ENCODE measurements around the gene SHKBP1. TPM values are rescaled to one million over a fixed set of nuclear protein-coding genes. Genes with fewer than 3 reads are reported as not detected.

The SHKBP1 gene
- total and polyA plus RNA-seq, 10 of the 15 experiments (the other 5 are each of a cell fraction or from before 2014, with no cell fraction given): 2.3 to 123 (median 67.0) TPM

DNA sequence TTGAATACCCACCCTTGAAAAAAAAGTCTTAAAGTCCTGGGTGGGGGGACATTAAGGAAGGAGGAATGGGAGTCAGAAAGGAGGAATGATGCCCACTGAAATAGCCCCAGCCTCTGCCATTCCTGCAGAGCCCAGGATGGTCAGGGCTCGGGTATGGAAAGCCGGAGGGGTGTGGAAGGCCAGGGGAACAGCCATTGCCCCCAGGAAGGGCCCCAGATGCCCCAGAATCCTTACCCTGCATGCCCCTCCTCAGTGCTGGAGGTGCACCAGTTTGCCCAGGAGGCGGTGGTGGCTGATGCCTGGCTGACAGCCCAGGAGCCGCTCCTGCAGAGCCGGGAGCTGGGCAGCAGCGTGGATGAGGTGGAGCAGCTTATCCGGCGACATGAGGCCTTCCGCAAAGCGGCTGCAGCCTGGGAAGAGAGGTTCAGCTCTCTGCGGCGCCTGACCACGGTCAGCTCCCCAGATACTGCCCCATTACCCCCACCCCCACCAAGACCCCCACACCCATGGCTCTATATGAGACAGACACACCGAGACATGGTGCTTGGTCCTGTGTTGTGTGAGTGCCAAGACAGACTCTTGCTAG is 10.7 kb upstream of the SHKBP1 start:
- Histone ChIP-seq H3K4me1 (ENCODE audit: control insufficient read depth, insufficient read depth, low read length) (peaks cover 4% of the 10 kb centered on the region), H2AFZ (ENCODE audit: control insufficient read depth, low read depth, low read length) (no peak overlapping the region), H3K9me3 (replicated peaks; ENCODE audit: control insufficient read depth, insufficient read depth, low read length) (no peaks in the 10 kb centered on the region), H3K79me2 (ENCODE audit: control insufficient read depth, insufficient read depth, low read length) (no peaks in the 10 kb centered on the region), H3K36me3 (ENCODE audit: control insufficient read depth in 2 of 2, insufficient read depth in 2 of 2, low read length in 1 of 2) (no peaks in the 10 kb centered on the region), H3K27ac (ENCODE audit: control insufficient read depth, insufficient read depth) (no peak overlapping the region), H4K20me1 (ENCODE audit: control insufficient read depth, insufficient read depth) (no peaks in the 10 kb centered on the region), H3K9ac (ENCODE audit: control insufficient read depth, insufficient read depth, low read length) (no peak overlapping the region), H3K4me2 (ENCODE audit: control insufficient read depth, insufficient read depth) (no peak overlapping the region), H3K27me3 (replicated peaks in 1 of 2; ENCODE audit: control insufficient read depth in 2 of 2, insufficient read depth in 2 of 2, low read length in 1 of 2) (peaks cover 4 to 11% of the 10 kb centered on the region in 2 experiments; a peak in 3 of 4 replicates), H3K4me3 (no peak overlapping the region)
- 59% methylated on average over 14 of the region's 14 CpGs for WGBS (ENCODE audit: insufficient coverage, insufficient replicate concordance, low lambda C conversion rate, missing lambda C conversion rate)
- intact Hi-C loops (cut with micrococcal nuclease; ENCODE audit: unreplicated experiment) (no loop called here), in situ Hi-C loops (cut with MboI) (no loop called here)
- POLR2A ChIA-PET: no interaction called here
- FAIRE-seq (no peak), DNase-seq (ENCODE audit: low read depth, low spot score) (no peak), ATAC-seq (no peak)
- BruUV-seq (replicated peaks): no TSS peak
- SMC1A ChIA-PET (ENCODE audit: uncharacterized antibody, unreplicated experiment): no interaction called here
- CTCF ChIA-PET: interaction anchor here (1.0 kb wide), 1 partner anchor 33 kb away, joined by 4 read pairs; no protein-coding TSS in a partner anchor
- RAD21 ChIA-PET (ENCODE audit: unreplicated experiment): no interaction called here
- TF ChIP-seq TBL1XR1 (IDR thresholded peaks at IDR 0.05; ENCODE audit: low read depth, low read length): no peak
- TF ChIP-seq POLR2AphosphoS5 (IDR thresholded peaks at IDR 0.05; ENCODE audit: low read length): no peak
- TF ChIP-seq, protein P1, sequence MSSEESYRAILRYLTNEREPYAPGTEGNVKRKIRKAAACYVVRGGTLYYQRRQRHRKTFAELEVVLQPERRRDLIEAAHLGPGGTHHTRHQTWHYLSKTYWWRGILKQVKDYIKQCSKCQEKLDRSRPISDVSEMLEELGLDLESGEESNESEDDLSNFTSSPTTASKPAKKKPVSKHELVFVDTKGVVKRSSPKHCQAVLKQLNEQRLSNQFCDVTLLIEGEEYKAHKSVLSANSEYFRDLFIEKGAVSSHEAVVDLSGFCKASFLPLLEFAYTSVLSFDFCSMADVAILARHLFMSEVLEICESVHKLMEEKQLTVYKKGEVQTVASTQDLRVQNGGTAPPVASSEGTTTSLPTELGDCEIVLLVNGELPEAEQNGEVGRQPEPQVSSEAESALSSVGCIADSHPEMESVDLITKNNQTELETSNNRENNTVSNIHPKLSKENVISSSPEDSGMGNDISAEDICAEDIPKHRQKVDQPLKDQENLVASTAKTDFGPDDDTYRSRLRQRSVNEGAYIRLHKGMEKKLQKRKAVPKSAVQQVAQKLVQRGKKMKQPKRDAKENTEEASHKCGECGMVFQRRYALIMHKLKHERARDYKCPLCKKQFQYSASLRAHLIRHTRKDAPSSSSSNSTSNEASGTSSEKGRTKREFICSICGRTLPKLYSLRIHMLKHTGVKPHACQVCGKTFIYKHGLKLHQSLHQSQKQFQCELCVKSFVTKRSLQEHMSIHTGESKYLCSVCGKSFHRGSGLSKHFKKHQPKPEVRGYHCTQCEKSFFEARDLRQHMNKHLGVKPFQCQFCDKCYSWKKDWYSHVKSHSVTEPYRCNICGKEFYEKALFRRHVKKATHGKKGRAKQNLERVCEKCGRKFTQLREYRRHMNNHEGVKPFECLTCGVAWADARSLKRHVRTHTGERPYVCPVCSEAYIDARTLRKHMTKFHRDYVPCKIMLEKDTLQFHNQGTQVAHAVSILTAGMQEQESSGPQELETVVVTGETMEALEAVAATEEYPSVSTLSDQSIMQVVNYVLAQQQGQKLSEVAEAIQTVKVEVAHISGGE (CRISPR knock-in tag; IDR thresholded peaks at IDR 0.05): no peak
- no peak for TF ChIP-seq TCF3 (IDR thresholded peaks at IDR 0.05; ENCODE audit: borderline replicate concordance, insufficient read depth, low read depth, low read length)
- TF ChIP-seq RB1 (IDR thresholded peaks at IDR 0.05; ENCODE audit: borderline replicate concordance): no peak
- no peak for TF ChIP-seq POLR2AphosphoS2 (IDR thresholded peaks at IDR 0.05; ENCODE audit: low read depth, low read length)
- TF ChIP-seq ZNF207 (IDR thresholded peaks at IDR 0.05; ENCODE audit: borderline replicate concordance): no peak
- TF ChIP-seq ZNF24 (IDR thresholded peaks at IDR 0.05): no peak
- TF ChIP-seq, protein P2, sequence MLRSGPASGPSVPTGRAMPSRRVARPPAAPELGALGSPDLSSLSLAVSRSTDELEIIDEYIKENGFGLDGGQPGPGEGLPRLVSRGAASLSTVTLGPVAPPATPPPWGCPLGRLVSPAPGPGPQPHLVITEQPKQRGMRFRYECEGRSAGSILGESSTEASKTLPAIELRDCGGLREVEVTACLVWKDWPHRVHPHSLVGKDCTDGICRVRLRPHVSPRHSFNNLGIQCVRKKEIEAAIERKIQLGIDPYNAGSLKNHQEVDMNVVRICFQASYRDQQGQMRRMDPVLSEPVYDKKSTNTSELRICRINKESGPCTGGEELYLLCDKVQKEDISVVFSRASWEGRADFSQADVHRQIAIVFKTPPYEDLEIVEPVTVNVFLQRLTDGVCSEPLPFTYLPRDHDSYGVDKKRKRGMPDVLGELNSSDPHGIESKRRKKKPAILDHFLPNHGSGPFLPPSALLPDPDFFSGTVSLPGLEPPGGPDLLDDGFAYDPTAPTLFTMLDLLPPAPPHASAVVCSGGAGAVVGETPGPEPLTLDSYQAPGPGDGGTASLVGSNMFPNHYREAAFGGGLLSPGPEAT (IDR thresholded peaks at IDR 0.05; ENCODE audit: low read depth): no peak
- TF ChIP-seq, protein P3, sequence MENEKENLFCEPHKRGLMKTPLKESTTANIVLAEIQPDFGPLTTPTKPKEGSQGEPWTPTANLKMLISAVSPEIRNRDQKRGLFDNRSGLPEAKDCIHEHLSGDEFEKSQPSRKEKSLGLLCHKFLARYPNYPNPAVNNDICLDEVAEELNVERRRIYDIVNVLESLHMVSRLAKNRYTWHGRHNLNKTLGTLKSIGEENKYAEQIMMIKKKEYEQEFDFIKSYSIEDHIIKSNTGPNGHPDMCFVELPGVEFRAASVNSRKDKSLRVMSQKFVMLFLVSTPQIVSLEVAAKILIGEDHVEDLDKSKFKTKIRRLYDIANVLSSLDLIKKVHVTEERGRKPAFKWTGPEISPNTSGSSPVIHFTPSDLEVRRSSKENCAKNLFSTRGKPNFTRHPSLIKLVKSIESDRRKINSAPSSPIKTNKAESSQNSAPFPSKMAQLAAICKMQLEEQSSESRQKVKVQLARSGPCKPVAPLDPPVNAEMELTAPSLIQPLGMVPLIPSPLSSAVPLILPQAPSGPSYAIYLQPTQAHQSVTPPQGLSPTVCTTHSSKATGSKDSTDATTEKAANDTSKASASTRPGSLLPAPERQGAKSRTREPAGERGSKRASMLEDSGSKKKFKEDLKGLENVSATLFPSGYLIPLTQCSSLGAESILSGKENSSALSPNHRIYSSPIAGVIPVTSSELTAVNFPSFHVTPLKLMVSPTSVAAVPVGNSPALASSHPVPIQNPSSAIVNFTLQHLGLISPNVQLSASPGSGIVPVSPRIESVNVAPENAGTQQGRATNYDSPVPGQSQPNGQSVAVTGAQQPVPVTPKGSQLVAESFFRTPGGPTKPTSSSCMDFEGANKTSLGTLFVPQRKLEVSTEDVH (IDR thresholded peaks at IDR 0.05; ENCODE audit: low read depth, partially characterized antibody): no peak
- TF ChIP-seq JUND (IDR thresholded peaks at IDR 0.05; ENCODE audit: low read depth, low read length): no peak
- no peak for TF ChIP-seq GABPA (IDR thresholded peaks at IDR 0.05; ENCODE audit: low read depth)
- no peak for TF ChIP-seq ZNF274 (IDR thresholded peaks at IDR 0.05; ENCODE audit: insufficient read depth, insufficient read length)
- TF ChIP-seq, protein P4, sequence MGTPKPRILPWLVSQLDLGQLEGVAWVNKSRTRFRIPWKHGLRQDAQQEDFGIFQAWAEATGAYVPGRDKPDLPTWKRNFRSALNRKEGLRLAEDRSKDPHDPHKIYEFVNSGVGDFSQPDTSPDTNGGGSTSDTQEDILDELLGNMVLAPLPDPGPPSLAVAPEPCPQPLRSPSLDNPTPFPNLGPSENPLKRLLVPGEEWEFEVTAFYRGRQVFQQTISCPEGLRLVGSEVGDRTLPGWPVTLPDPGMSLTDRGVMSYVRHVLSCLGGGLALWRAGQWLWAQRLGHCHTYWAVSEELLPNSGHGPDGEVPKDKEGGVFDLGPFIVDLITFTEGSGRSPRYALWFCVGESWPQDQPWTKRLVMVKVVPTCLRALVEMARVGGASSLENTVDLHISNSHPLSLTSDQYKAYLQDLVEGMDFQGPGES (IDR thresholded peaks at IDR 0.05): no peak
